PC-3 (cell line): ENCODE data around the gene CRADD. TPM values are rescaled to one million over a fixed set of nuclear protein-coding genes. Genes with fewer than 3 reads are reported as not detected.

Source experiments
- ATAC-seq: fragments of 200-7000 bp; cut with Tn5 transposase; 2 replicates; pipeline ENCODE4 v1.9.1; 2020; ENCODE audit warnings: mild to moderate bottlenecking, moderate library complexity
- BruUV-seq: library from RNA; stranded (reverse); fragments of 400-500 nt; replicated peaks from 2 replicates; lab custom pipeline; 2021; lab: Mats Ljungman, UMichigan
- CTCF ChIA-PET: fragments of 300-600 bp; sonication (Branson Sonifier 250); formaldehyde crosslinking; loops from one replicate; lab custom pipeline; 2022; ENCODE audit warnings: antibody characterized with exemption; lab: Charles Lee
- POLR2A ChIA-PET: fragments of 300-600 bp; sonication (Branson Sonifier 250); formaldehyde crosslinking; loops from one replicate; lab custom pipeline; 2022; ENCODE audit warnings: antibody characterized with exemption; ENCODE audit not compliant: unreplicated experiment; lab: Charles Lee
- DNase-seq: peaks from one replicate; pipeline ENCODE4 v3.0.0-alpha.2; 2015
- H2AFZ ChIP-seq: fragments of 300-600 bp; sonication (generic); 2 replicates; pipeline ENCODE4 v1.6.0; 2016; ENCODE audit warnings: antibody characterized with exemption, low read length
- H3F3A ChIP-seq: fragments of 300-600 bp; sonication (generic); one replicate; pipeline ENCODE4 v1.6.0; 2017; ENCODE audit warnings: antibody characterized with exemption, low read length, control low read depth, mild to moderate bottlenecking; ENCODE audit not compliant: unreplicated experiment
- H3K27ac ChIP-seq: fragments of 300-600 bp; sonication (generic); 2 replicates; pipeline ENCODE4 v1.5.1; 2016; ENCODE audit warnings: mild to moderate bottlenecking, low read length
- H3K27me3 ChIP-seq: fragments of 300-600 bp; sonication (generic); 2 replicates; pipeline ENCODE4 v1.6.1; 2016; ENCODE audit warnings: low read length, mixed read lengths
- H3K36me3 ChIP-seq: fragments of 300-600 bp; sonication (generic); 2 replicates; pipeline ENCODE4 v1.6.1; 2016; ENCODE audit warnings: low read depth, mixed run types, low read length, mixed read lengths
- H3K4me1 ChIP-seq: fragments of 300-600 bp; sonication (generic); 2 replicates; pipeline ENCODE4 v1.5.1; 2016; ENCODE audit warnings: low read length; ENCODE audit not compliant: insufficient read depth
- H3K4me2 ChIP-seq: fragments of 300-600 bp; sonication (generic); 2 replicates; pipeline ENCODE4 v1.6.0; 2016; ENCODE audit warnings: low read length
- H3K4me3 ChIP-seq: fragments of 300-600 bp; sonication (generic); 2 replicates; pipeline ENCODE4 v1.5.1; 2016; ENCODE audit warnings: mild to moderate bottlenecking, low read length, mixed read lengths
- H3K79me2 ChIP-seq: fragments of 300-600 bp; sonication (generic); 2 replicates; pipeline ENCODE4 v1.6.1; 2017; ENCODE audit warnings: low read length, mixed read lengths
- H3K9ac ChIP-seq: fragments of 300-600 bp; sonication (generic); 2 replicates; pipeline ENCODE4 v1.6.0; 2016; ENCODE audit warnings: mild to moderate bottlenecking, low read length
- H3K9me2 ChIP-seq: fragments of 300-600 bp; sonication (generic); replicated peaks from 2 replicates; pipeline ENCODE4 v1.6.1; 2016; ENCODE audit warnings: mixed run types, low read length, mixed read lengths
- H3K9me3 ChIP-seq: fragments of 300-600 bp; sonication (generic); 2 replicates; pipeline ENCODE4 v1.6.1; 2016; ENCODE audit warnings: low read length, mixed read lengths
- H4K20me1 ChIP-seq: fragments of 300-600 bp; sonication (generic); 2 replicates; pipeline ENCODE4 v1.6.1; 2016; ENCODE audit warnings: low read length, mixed read lengths
- EZH2 ChIP-seq: fragments of 300-600 bp; sonication (generic); IDR thresholded peaks from one replicate; pipeline ENCODE4 v1.6.1; 2017; ENCODE audit warnings: antibody characterized with exemption, mild to moderate bottlenecking, low read length; ENCODE audit not compliant: unreplicated experiment
- EZH2phosphoT487 ChIP-seq: fragments of 300-600 bp; sonication (generic); IDR thresholded peaks from 2 replicates; pipeline ENCODE4 v1.6.1; 2018; ENCODE audit warnings: mild to moderate bottlenecking, antibody characterized with exemption, low read length, borderline replicate concordance
- intact Hi-C: fragments of 100-400 bp; cut with micrococcal nuclease; formaldehyde crosslinking; loops from 2 replicates; pipeline ENCODE4 v1.9.0; 2023
- total RNA-seq: library from RNA; depleted of rRNA; stranded (reverse); fragments of >200 nt; gene quantifications from 2 replicates; pipeline ENCODE4 v1.2.3, GENCODE V29; 2014
- TF ChIP-seq, protein P1 (sequence below): fragments of 300-600 bp; sonication (generic); conservative IDR thresholded peaks from 2 replicates; pipeline ENCODE4 v1.5.1; 2017; ENCODE audit warnings: antibody characterized with exemption, low read depth, mild to moderate bottlenecking, low read length

The CRADD gene
- total RNA-seq, 1 experiment from 2014 or later: 11.4 TPM

DNA sequence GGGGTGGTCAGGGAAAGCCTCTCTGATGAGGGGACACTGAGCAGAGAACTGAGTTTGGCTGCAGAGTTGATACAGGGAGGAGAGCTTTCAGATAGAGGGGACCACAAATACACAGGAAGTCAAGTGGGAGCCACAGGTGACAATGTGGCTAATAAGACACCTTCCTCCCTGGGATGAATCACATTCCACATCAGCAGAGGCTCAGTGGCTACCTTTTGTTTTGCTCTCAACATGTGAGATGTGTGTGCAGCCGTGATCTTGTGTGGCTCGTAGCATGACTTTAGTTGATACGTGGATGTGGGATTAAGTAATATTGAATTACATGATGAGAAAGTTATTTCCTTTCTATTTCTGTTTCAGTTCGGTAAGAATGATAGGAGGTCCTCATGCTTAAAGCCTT, 7.5 kb downstream of the CRADD start:
- no peak overlapping the region for H3K4me2 ChIP-seq
- H3F3A ChIP-seq: no peaks in the 10 kb centered on the region
- H3K27ac ChIP-seq: no peak overlapping the region
- no peaks in the 10 kb centered on the region for H4K20me1 ChIP-seq
- no peak for TF ChIP-seq EZH2
- no peak for TF ChIP-seq EZH2phosphoT487
- TF ChIP-seq, protein P1, sequence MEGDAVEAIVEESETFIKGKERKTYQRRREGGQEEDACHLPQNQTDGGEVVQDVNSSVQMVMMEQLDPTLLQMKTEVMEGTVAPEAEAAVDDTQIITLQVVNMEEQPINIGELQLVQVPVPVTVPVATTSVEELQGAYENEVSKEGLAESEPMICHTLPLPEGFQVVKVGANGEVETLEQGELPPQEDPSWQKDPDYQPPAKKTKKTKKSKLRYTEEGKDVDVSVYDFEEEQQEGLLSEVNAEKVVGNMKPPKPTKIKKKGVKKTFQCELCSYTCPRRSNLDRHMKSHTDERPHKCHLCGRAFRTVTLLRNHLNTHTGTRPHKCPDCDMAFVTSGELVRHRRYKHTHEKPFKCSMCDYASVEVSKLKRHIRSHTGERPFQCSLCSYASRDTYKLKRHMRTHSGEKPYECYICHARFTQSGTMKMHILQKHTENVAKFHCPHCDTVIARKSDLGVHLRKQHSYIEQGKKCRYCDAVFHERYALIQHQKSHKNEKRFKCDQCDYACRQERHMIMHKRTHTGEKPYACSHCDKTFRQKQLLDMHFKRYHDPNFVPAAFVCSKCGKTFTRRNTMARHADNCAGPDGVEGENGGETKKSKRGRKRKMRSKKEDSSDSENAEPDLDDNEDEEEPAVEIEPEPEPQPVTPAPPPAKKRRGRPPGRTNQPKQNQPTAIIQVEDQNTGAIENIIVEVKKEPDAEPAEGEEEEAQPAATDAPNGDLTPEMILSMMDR: no peak
- no peak for DNase-seq
- 0 out of 2 replicates have a peak, but pooled peaks cover 4% of the 10 kb centered on the region for H3K79me2 ChIP-seq
- H3K36me3 ChIP-seq: no peaks in the 10 kb centered on the region
- H3K4me1 ChIP-seq: 0 out of 2 replicates have a peak, but pooled peaks cover 4% of the 10 kb centered on the region
- H3K9me2 ChIP-seq: no peaks in the 10 kb centered on the region
- intact Hi-C loops: no loop called here
- no peaks in the 10 kb centered on the region for H3K9me3 ChIP-seq
- CTCF ChIA-PET: no interaction called here
- no peak overlapping the region for H3K9ac ChIP-seq
- no peaks in the 10 kb centered on the region for H3K27me3 ChIP-seq
- POLR2A ChIA-PET: no interaction called here
- H2AFZ ChIP-seq: no peak overlapping the region
- no peak for ATAC-seq
- BruUV-seq: no TSS peak
- H3K4me3 ChIP-seq: no peak overlapping the region

DNA sequence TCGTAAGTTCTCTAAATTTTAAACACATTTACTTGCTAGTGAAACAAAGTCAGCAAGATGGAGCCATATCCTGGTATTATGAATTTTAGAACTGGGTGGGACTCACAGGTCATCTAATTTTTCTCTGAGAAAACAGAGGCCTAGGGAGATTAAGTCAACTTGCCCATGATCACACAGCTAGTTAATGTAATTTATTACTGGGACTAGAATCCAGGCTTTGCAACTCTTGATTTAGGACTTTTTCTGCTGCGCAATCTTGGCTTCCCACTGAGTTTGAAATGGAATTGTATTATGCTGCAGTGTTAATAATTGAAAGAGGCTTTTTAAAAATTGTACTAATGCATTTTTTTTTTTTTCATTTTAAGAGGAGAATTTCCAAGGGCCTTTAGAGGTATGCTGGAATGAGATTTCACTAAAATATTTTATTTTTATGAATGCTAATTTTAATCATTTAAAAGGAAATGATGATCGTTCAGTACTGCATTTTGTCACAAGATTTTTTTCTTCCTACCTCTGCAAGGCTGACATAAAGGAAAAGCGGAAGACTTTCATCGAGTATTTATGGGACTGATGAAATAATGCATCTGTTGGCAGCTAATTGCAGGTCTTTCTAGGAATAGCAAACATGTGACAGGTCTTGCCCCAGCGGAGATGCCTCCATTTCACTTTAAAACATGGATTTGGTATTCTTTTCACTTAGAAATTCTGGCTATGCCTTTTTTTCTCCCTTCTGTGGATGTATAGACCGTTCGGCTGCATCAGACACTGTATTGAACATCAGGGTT, 9.6 kb downstream of the CRADD start:
- H3K36me3 ChIP-seq: no peaks in the 10 kb centered on the region
- DNase-seq (no peak), ATAC-seq (no peak)
- H3K9me2 ChIP-seq: no peaks in the 10 kb centered on the region
- H3K9ac ChIP-seq: no peak overlapping the region
- H2AFZ ChIP-seq: no peak overlapping the region
- H3K79me2 ChIP-seq: 0 out of 2 replicates have a peak, but pooled peaks cover 4% of the 10 kb centered on the region
- intact Hi-C loops: no loop called here
- TF ChIP-seq EZH2phosphoT487: no peak
- no peak for TF ChIP-seq EZH2
- TF ChIP-seq, protein P1: no peak
- no peaks in the 10 kb centered on the region for H4K20me1 ChIP-seq
- 0 out of 2 replicates have a peak, but pooled peaks cover 4% of the 10 kb centered on the region for H3K4me1 ChIP-seq
- BruUV-seq: no TSS peak
- H3K4me2 ChIP-seq: no peak overlapping the region
- no peak overlapping the region for H3K4me3 ChIP-seq
- H3K9me3 ChIP-seq: no peaks in the 10 kb centered on the region
- ChIA-PET POLR2A (no interaction called here), CTCF (no interaction called here)
- no peaks in the 10 kb centered on the region for H3F3A ChIP-seq
- H3K27me3 ChIP-seq: no peaks in the 10 kb centered on the region
- no peak overlapping the region for H3K27ac ChIP-seq
